Measurements from ENCODE around the gene EIF2S1. TPM values are rescaled to one million over a fixed set of nuclear protein-coding genes. Genes with fewer than 3 reads are reported as not detected.
"Not testable (repeated sequence)": the region's sequence is repeated elsewhere in the genome, so short reads cannot be mapped to it uniquely, and the experiment has no call there.

The EIF2S1 gene
- total RNA-seq, 4 donors from 2014 or later: 102 to 180 (median 150) TPM

DNA sequence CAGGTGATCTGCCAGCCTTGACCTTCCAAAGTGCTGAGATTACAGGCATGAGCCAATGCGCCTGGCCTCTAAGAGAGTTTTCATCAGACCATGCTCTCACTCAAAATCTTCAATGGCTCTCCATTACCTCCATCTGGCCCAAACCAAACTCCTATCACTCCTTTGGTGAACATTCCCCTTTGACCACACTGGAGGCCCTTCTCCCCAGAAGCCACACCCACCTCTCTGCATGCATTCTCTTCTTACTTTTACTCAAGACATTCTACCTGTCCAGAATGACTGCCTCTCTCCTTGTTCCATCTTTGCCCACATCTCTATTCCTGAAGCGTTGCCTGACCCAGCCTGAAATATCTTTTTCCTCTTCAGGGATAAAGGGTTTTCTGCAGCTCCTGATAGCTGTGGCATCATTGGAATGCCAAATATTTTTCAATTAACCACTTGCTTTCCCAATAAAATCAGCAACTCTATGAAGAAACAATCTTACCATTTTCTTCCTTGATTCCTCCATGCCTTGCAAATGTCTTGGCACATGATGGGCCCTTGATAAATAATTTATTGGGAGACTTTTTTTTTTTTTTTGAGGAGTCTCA is 36.3 kb downstream of the EIF2S1 start:
- ATAC-seq: no peak
- 36 to 71% methylated on average over 1 to 2 of the region's 2 CpGs for WGBS, 2 donors (ENCODE audit: low coverage in 1 of 2)
- peaks cover 5% of the 10 kb centered on the region for H3K27me3 ChIP-seq
- no peaks in the 10 kb centered on the region for H3K36me3 ChIP-seq
- H3K4me3 ChIP-seq: no peak overlapping the region
- H3K4me1 ChIP-seq: no peaks in the 10 kb centered on the region
- H3K9me3 ChIP-seq: no peaks in the 10 kb centered on the region
- H3K27ac ChIP-seq: no peak overlapping the region
- TF ChIP-seq CTCF (IDR thresholded peaks at IDR 0.05) (no peak), EP300 (IDR thresholded peaks at IDR 0.05) (no peak), POLR2A (IDR thresholded peaks at IDR 0.05) (no peak), POLR2AphosphoS5 (IDR thresholded peaks at IDR 0.05) (no peak)

- Histone ChIP-seq H3K4me3 (no peak overlapping the region), H3K36me3 (no peaks in the 10 kb centered on the region), H3K4me1 (no peaks in the 10 kb centered on the region), H3K9me3 (no peaks in the 10 kb centered on the region), H3K27ac (no peak overlapping the region), H3K27me3 (peaks cover 5% of the 10 kb centered on the region)
- 100% methylated on average over 2 of the region's 9 CpGs; no CpG with 5 or more reads in 1 of the 2 donors for WGBS, 2 donors (ENCODE audit: low coverage in 1 of 2)
- ATAC-seq: no peak
- no peak for TF ChIP-seq EP300 (IDR thresholded peaks at IDR 0.05)
- TF ChIP-seq CTCF (IDR thresholded peaks at IDR 0.05): no peak
- TF ChIP-seq POLR2A (IDR thresholded peaks at IDR 0.05): no peak
These were observed 37.4 kb downstream of the EIF2S1 start for GRCh38 chr14:67397536-67397935.

DNA sequence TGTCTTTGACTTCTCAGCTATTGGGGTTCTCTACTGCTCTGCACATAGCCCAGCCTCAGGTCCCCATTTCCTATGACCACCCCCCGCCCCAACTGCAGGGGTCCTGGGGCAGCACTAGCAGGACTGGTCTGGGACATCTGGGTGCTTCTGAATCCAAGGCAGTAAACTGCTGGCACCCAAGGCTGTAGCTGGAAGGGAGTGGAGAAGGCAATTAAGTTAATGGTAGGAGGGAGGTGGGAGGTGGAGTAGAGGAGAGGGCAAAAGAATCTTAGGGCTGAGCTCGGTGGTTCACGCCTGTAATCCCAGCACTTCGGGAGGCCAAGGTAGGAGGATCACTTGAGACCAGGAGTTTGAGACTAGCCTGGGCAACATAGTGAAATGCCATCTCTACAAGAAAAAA is 40.3 kb downstream of the EIF2S1 start:
- 87 to 91% methylated on average over 3 to 4 of the region's 4 CpGs for WGBS, 2 donors (ENCODE audit: low coverage in 1 of 2)
- TF ChIP-seq CTCF (IDR thresholded peaks at IDR 0.05): no peak
- TF ChIP-seq POLR2A (IDR thresholded peaks at IDR 0.05): no peak
- no peak for TF ChIP-seq EP300 (IDR thresholded peaks at IDR 0.05)
- TF ChIP-seq POLR2AphosphoS5 (IDR thresholded peaks at IDR 0.05): no peak

DNA sequence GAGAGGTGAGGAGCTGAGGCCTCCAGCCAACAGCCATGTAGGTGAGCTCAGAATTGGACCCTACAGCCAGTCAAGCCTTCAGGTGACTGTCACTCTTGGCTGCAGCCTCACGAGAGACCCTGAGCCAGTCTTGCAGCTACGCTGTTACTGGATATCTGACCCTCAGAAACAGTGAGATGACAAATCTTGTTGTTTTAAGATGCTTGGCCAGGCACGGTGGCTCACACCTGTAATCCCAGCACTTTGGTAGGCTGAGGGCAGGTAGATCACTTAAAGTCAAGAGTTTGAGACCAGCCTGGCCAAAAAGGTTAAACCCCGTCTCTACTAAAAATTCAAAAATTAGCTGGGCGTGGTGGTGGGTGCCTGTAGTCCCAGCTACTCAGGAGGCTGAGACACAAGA is 45.6 kb downstream of the EIF2S1 start:
- H3K9me3 ChIP-seq: no peaks in the 10 kb centered on the region
- H3K27me3 ChIP-seq: peaks cover 3% of the 10 kb centered on the region
- WGBS, 2 donors (ENCODE audit: low coverage in 1 of 2): 100% methylated on average over 1 to 2 of the region's 5 CpGs
- no peak overlapping the region for H3K27ac ChIP-seq
- no peaks in the 10 kb centered on the region for H3K36me3 ChIP-seq
- no peak overlapping the region for H3K4me3 ChIP-seq
- no peaks in the 10 kb centered on the region for H3K4me1 ChIP-seq
- TF ChIP-seq CTCF (IDR thresholded peaks at IDR 0.05) (no peak), POLR2A (IDR thresholded peaks at IDR 0.05) (no peak), POLR2AphosphoS5 (IDR thresholded peaks at IDR 0.05) (no peak), EP300 (IDR thresholded peaks at IDR 0.05) (no peak)
- no peak for ATAC-seq

More for the DNA sequence above, 40.3 kb downstream of the EIF2S1 start:
- no peak for ATAC-seq
- Histone ChIP-seq H3K27ac (no peak overlapping the region), H3K36me3 (no peaks in the 10 kb centered on the region), H3K27me3 (peaks cover 5% of the 10 kb centered on the region), H3K4me3 (no peak overlapping the region), H3K9me3 (no peaks in the 10 kb centered on the region), H3K4me1 (no peaks in the 10 kb centered on the region)

- H3K27ac ChIP-seq, ATAC-seq, H3K36me3 ChIP-seq, H3K4me3 ChIP-seq, H3K9me3 ChIP-seq: not testable (repeated sequence)
- Histone ChIP-seq H3K27me3 (peaks cover 22% of the 10 kb centered on the region), H3K4me1 (peaks cover 0 to 11% (median 6%) of the 10 kb centered on the region in 3 donors)
- 80 to 89% methylated on average over 7 of the region's 7 CpGs for WGBS, 2 donors (ENCODE audit: low coverage in 1 of 2)
These were observed 48.1 kb downstream of the EIF2S1 start for GRCh38 chr14:67408122-67408801.
